HCT116 (cell line): ENCODE results near the gene TWF2. TPM values are rescaled to one million over a fixed set of nuclear protein-coding genes. Genes with fewer than 3 reads are reported as not detected.

Experiments used
- ATAC-seq: fragments of 200-7000 bp; cut with Tn5 transposase; 2 replicates; pipeline ENCODE4 v1.9.1; 2020; ENCODE audit warnings: mild to moderate bottlenecking, moderate library complexity
- BruUV-seq: library from RNA; stranded (reverse); fragments of 400-500 nt; replicated peaks from 2 replicates; lab custom pipeline; 2021; lab: Mats Ljungman, UMichigan
- CTCF ChIA-PET: fragments of 300-600 bp; sonication (Branson Sonifier 250); formaldehyde crosslinking; loops from one replicate; lab custom pipeline; 2021; ENCODE audit warnings: antibody characterized with exemption; lab: Charles Lee
- POLR2A ChIA-PET: fragments of 300-600, 350-600 bp; sonication (Branson Sonifier 250); formaldehyde crosslinking; loops from one replicate; lab custom pipeline; 2021; ENCODE audit warnings: antibody characterized with exemption; lab: Charles Lee
- RAD21 ChIA-PET, 2 experiments: fragments of 300-600 bp; sonication (Branson Sonifier 250); formaldehyde crosslinking; loops; one replicate each; lab custom pipeline; 2023; ENCODE audit warnings: low total read pairs in 2 of 2; ENCODE audit not compliant: uncharacterized antibody in 2 of 2, unreplicated experiment in 2 of 2, low non-redundant PET in 1 of 2; lab: Charles Lee
- DNase-seq: peaks from one replicate; pipeline ENCODE4 v3.0.0-alpha.2; 2010; ENCODE audit warnings: low read depth, low spot score
- H2AFZ ChIP-seq: fragments of 200-600 bp; shearing (Covaris generic), sonication (generic); 2 replicates; pipeline ENCODE4 v1.6.1; 2017; ENCODE audit warnings: low read depth, mixed run types, mixed read lengths, antibody characterized with exemption, low read length; ENCODE audit not compliant: poor library complexity, severe bottlenecking
- H3K27ac ChIP-seq: 2 replicates; pipeline ENCODE4 v1.5.1; 2012; ENCODE audit warnings: low read depth, low read length
- H3K27me3 ChIP-seq: fragments of 200-600 bp; sonication (generic); 2 replicates; pipeline ENCODE4 v1.6.1; 2016; ENCODE audit warnings: mixed run types, low read length, mixed read lengths; ENCODE audit not compliant: insufficient read depth
- H3K36me3 ChIP-seq, 2 experiments: fragments of 200-500 bp in 1 of 2; fragments of 200-600 bp in 1 of 2; sonication (Bioruptor generic) in 1 of 2; sonication (generic) in 1 of 2; 2 replicates each; pipeline versions ENCODE4 v1.5.1 to v1.6.1; 2014 to 2016; ENCODE audit warnings: low read length in 2 of 2, inconsistent platforms in 1 of 2, mixed read lengths in 1 of 2, mixed run types in 1 of 2; ENCODE audit not compliant: insufficient read depth in 2 of 2, control insufficient read depth in 1 of 2
- H3K4me1 ChIP-seq, 2 experiments: fragments of 200-600 bp in 1 of 2; sonication (generic) in 1 of 2; 2 replicates each; pipeline versions ENCODE4 v1.5.1 to v1.6.1; 2012 to 2017; ENCODE audit warnings: low read length in 2 of 2, inconsistent platforms in 1 of 2, mild to moderate bottlenecking in 1 of 2, mixed read lengths in 1 of 2, mixed run types in 1 of 2, moderate library complexity in 1 of 2; ENCODE audit not compliant: insufficient read depth in 2 of 2, control insufficient read depth in 1 of 2
- H3K4me2 ChIP-seq: fragments of 200-600 bp; sonication (generic); 2 replicates; pipeline ENCODE4 v1.6.1; 2017; ENCODE audit warnings: mixed run types, low read length, mixed read lengths
- H3K4me3 ChIP-seq, 2 experiments: fragments of 200-600 bp in 1 of 2; sonication (generic) in 1 of 2; replicated peaks in 1 of 2; 2 replicates each; pipeline ENCODE4 v1.5.1; 2011 to 2016; ENCODE audit warnings: low read length in 2 of 2, control low read depth in 1 of 2, low read depth in 1 of 2, mild to moderate bottlenecking in 1 of 2, mixed read lengths in 1 of 2, mixed run types in 1 of 2
- H3K79me2 ChIP-seq: fragments of 200-600 bp; sonication (generic); 2 replicates; pipeline ENCODE4 v1.6.1; 2017; ENCODE audit warnings: mild to moderate bottlenecking, mixed run types, low read length, moderate library complexity, mixed read lengths; ENCODE audit not compliant: insufficient read depth
- H3K9ac ChIP-seq: fragments of 200-600 bp; sonication (generic); 2 replicates; pipeline ENCODE4 v1.6.1; 2016; ENCODE audit warnings: low read length, mixed read lengths
- H3K9me2 ChIP-seq: fragments of 200-600 bp; sonication (generic), shearing (Covaris generic); 2 replicates; pipeline ENCODE4 v1.6.1; 2017; ENCODE audit warnings: mixed run types, mild to moderate bottlenecking, moderate library complexity; ENCODE audit not compliant: insufficient read depth
- H3K9me3 ChIP-seq, 2 experiments: fragments of 200-500 bp in 1 of 2; fragments of 200-600 bp in 1 of 2; sonication (Bioruptor generic) in 1 of 2; sonication (generic) in 1 of 2; 2 replicates each; pipeline ENCODE4 v1.6.1; 2014 to 2017; ENCODE audit warnings: low read length in 2 of 2, mixed read lengths in 2 of 2, inconsistent platforms in 1 of 2, low read depth in 1 of 2, mild to moderate bottlenecking in 1 of 2, mixed run types in 1 of 2, moderate library complexity in 1 of 2; ENCODE audit not compliant: control insufficient read depth in 1 of 2, insufficient read depth in 1 of 2
- H4K20me1 ChIP-seq: fragments of 200-600 bp; sonication (generic), shearing (Covaris generic); 2 replicates; pipeline ENCODE4 v1.6.1; 2017; ENCODE audit warnings: mixed run types, mild to moderate bottlenecking, moderate library complexity; ENCODE audit not compliant: insufficient read depth
- ELF1 ChIP-seq: IDR thresholded peaks from 2 replicates; pipeline ENCODE4 v1.6.1; 2012; ENCODE audit warnings: low read depth, borderline replicate concordance
- EZH2phosphoT487 ChIP-seq: fragments of 200-600 bp; IDR thresholded peaks from 2 replicates; pipeline ENCODE4 v1.6.1; 2018; ENCODE audit warnings: antibody characterized with exemption, borderline replicate concordance
- FOSL1 ChIP-seq: IDR thresholded peaks from 2 replicates; pipeline ENCODE4 v1.6.1; 2012; ENCODE audit warnings: low read depth
- RAD21 ChIP-seq: IDR thresholded peaks from 2 replicates; pipeline ENCODE4 v1.6.1; 2012; ENCODE audit warnings: low read depth, mild to moderate bottlenecking
- SIN3A ChIP-seq: IDR thresholded peaks from 2 replicates; pipeline ENCODE4 v1.6.1; 2012; ENCODE audit warnings: low read depth
- TCF7L2 ChIP-seq: IDR thresholded peaks from 2 replicates; pipeline ENCODE4 v1.7.0; 2011; ENCODE audit warnings: borderline replicate concordance, inconsistent platforms; ENCODE audit not compliant: insufficient read depth, insufficient read length; ENCODE audit errors: extremely low read depth
- intact Hi-C: fragments of 100-400 bp; cut with micrococcal nuclease; formaldehyde crosslinking; loops from 2 replicates; pipeline ENCODE4 v1.10.0; 2022
- total RNA-seq: library from RNA; stranded (reverse); gene quantifications from one replicate; pipeline ENCODE4 v1.2.1, GENCODE V29; 2021; ENCODE audit not compliant: unreplicated experiment
- TF ChIP-seq, protein P1 (sequence below): IDR thresholded peaks from 2 replicates; pipeline ENCODE4 v1.6.1; 2012; ENCODE audit warnings: low read depth
- TF ChIP-seq, protein P2 (sequence below): IDR thresholded peaks from 2 replicates; pipeline ENCODE4 v1.6.1; 2012

TWF2 gene
- total RNA-seq, 1 experiment from 2014 or later = 100 TPM

DNA sequence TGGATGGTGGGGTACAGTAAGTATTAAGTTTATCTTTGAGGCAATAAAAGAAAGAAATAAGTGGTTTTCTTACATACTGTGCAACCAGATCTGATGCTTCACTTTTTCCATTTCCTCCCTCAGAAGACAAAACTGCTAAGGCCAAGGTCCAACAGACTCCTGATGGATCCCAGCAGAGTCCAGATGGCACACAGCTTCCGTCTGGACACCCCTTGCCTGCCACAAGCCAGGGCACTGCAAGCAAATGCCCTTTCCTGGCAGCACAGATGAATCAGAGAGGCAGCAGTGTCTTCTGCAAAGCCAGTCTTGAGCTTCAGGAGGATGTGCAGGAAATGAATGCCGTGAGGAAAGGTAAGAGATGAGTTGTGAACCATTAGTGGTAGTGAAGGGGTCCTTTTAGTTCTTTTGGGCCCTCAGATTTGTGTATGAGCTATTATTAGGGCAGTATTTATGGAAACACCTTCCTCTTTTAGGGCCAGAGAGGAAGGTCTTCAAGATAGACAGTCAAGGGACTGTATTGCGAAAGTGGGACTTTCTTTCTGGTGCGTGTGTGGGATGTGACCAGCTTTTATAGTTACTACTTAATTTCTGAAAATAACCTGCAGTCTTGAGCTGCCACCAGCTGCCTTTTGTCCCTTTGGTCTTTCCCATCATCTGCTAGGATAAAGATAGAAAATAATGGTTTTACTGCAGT, 36.4 kb downstream of the TWF2 start:
- H3K4me1 ChIP-seq = peaks cover under 1 to 14% of the 10 kb centered on the region in 2 experiments; a peak in 3 of 4 replicates
- ChIA-PET CTCF (interaction anchor here (2.2 kb wide), 1 partner anchor 17 kb away, joined by 10 read pairs; no protein-coding TSS in a partner anchor), POLR2A (interaction anchor here (1.0 to 1.3 kb wide), 2 partner anchors 14 to 48 kb away, joined by 3 to 4 read pairs; no protein-coding TSS in a partner anchor), RAD21 (no interaction called here)
- no peak overlapping the region for H2AFZ ChIP-seq
- no peak overlapping the region for H3K27ac ChIP-seq
- no peak overlapping the region for H3K4me3 ChIP-seq
- H3K9ac ChIP-seq = no peak overlapping the region
- no peaks in the 10 kb centered on the region for H3K9me2 ChIP-seq
- H3K27me3 ChIP-seq = no peaks in the 10 kb centered on the region
- ATAC-seq = no peak
- peaks cover 25% of the 10 kb centered on the region for H3K79me2 ChIP-seq
- no peak overlapping the region for H3K4me2 ChIP-seq
- TF ChIP-seq SIN3A (no peak), FOSL1 (no peak), EZH2phosphoT487 (no peak), ELF1 (no peak), RAD21 (no peak), TCF7L2 (no peak)
- TF ChIP-seq, protein P1, sequence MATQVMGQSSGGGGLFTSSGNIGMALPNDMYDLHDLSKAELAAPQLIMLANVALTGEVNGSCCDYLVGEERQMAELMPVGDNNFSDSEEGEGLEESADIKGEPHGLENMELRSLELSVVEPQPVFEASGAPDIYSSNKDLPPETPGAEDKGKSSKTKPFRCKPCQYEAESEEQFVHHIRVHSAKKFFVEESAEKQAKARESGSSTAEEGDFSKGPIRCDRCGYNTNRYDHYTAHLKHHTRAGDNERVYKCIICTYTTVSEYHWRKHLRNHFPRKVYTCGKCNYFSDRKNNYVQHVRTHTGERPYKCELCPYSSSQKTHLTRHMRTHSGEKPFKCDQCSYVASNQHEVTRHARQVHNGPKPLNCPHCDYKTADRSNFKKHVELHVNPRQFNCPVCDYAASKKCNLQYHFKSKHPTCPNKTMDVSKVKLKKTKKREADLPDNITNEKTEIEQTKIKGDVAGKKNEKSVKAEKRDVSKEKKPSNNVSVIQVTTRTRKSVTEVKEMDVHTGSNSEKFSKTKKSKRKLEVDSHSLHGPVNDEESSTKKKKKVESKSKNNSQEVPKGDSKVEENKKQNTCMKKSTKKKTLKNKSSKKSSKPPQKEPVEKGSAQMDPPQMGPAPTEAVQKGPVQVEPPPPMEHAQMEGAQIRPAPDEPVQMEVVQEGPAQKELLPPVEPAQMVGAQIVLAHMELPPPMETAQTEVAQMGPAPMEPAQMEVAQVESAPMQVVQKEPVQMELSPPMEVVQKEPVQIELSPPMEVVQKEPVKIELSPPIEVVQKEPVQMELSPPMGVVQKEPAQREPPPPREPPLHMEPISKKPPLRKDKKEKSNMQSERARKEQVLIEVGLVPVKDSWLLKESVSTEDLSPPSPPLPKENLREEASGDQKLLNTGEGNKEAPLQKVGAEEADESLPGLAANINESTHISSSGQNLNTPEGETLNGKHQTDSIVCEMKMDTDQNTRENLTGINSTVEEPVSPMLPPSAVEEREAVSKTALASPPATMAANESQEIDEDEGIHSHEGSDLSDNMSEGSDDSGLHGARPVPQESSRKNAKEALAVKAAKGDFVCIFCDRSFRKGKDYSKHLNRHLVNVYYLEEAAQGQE = no peak
- TF ChIP-seq, protein P2, sequence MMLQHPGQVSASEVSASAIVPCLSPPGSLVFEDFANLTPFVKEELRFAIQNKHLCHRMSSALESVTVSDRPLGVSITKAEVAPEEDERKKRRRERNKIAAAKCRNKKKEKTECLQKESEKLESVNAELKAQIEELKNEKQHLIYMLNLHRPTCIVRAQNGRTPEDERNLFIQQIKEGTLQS = no peak
- H3K36me3 ChIP-seq = peaks cover 53 to 61% of the 10 kb centered on the region in 2 experiments
- H4K20me1 ChIP-seq = no peaks in the 10 kb centered on the region
- intact Hi-C loops = no loop called here
- H3K9me3 ChIP-seq = no peaks in the 10 kb centered on the region
- BruUV-seq = no TSS peak
- no peak for DNase-seq
